Measurements from ENCODE around the gene GAS6. TPM values are rescaled to one million over a fixed set of nuclear protein-coding genes. Genes with fewer than 3 reads are reported as not detected.

Gene GAS6
- total and polyA plus RNA-seq, 9 of the 15 experiments (the other 6 are each of a cell fraction or from before 2014, with no cell fraction given) = 0.14 to 9.7 (median 4.7) TPM; not detected in 1

- TF ChIP-seq CHD7 (IDR thresholded peaks at IDR 0.05; ENCODE audit: low read depth, low read length) = no peak
- TF ChIP-seq TAL1 (IDR thresholded peaks at IDR 0.05) = no peak
Observed at GRCh38 chr13:113822266-113822665, 41.6 kb downstream of the GAS6 start (continued).

All from K562 (cell line).